Measurements from ENCODE around the gene FOSL1. TPM values are rescaled to one million over a fixed set of nuclear protein-coding genes. Genes with fewer than 3 reads are reported as not detected.

Gene FOSL1
- total and polyA plus RNA-seq, 2 of the 13 experiments (the other 11 are each of a cell fraction or from before 2014, with no cell fraction given), result 4.0 to 4.1 TPM

DNA sequence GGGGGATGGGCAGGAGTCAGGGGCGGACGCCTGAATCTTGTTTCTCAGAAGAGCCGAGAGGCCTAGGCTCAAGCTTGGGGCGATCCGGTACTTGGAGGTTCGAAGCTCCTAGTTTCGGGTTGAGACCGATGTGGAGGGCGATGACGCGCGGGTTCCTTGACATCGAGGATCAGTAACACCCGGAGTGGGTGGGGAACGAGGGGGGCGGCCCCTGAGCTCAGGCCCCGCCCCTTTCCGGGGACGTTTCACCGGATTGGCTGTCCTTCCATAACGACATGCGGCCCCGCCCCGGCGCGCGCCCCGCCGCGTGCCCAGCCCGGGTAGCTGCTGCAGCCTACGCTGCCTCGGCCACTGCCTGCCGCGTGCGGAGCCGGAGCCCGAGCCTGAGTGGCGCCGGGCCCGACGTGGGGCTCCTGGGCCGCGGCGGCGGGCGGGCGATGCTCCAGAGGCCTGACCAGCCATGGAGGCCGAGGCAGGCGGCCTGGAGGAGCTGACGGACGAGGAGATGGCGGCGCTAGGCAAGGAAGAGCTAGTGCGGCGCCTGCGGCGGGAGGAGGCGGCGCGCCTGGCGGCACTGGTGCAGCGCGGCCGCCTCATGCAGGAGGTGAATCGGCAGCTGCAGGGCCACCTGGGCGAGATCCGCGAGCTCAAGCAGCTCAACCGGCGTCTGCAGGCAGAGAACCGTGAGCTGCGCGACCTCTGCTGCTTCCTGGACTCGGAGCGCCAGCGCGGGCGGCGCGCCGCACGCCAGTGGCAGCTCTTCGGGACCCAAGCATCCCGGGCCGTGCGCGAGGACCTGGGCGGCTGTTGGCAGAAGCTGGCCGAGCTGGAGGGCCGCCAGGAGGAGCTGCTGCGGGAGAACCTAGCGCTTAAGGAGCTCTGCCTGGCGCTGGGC, 9.6 kb downstream of the FOSL1 start, which contains the start of gene CCDC85B (continued):
- TF ChIP-seq ZNF646 (CRISPR knock-in tag; IDR thresholded peaks at IDR 0.05) (no peak), PHF21A (CRISPR knock-in tag; IDR thresholded peaks at IDR 0.05) (peak; percentile 57; the same call in 1 of the 2 replicates), ZSCAN31 (CRISPR knock-in tag; IDR thresholded peaks at IDR 0.05; ENCODE audit: low read depth) (peak; percentile 96), MAFK (conservative IDR thresholded peaks at IDR 0.05 in 1 of 2, IDR thresholded peaks at IDR 0.05 in 1 of 2; ENCODE audit: low read length in 2 of 2) (no peak), ZNF180 (CRISPR knock-in tag; IDR thresholded peaks at IDR 0.05; ENCODE audit: borderline replicate concordance, low read depth) (no peak), ELF4 (CRISPR knock-in tag; IDR thresholded peaks at IDR 0.05; ENCODE audit: borderline replicate concordance) (peak; percentile 72; the same call in 1 of the 2 replicates), HNRNPK (IDR thresholded peaks at IDR 0.05; ENCODE audit: low read depth, low read length, poor library complexity, severe bottlenecking) (peak; percentile 59), ZNF660 (CRISPR knock-in tag; IDR thresholded peaks at IDR 0.05; ENCODE audit: borderline replicate concordance, low read depth) (no peak), KLF11 (CRISPR knock-in tag; IDR thresholded peaks at IDR 0.05) (no peak), ARID2 (CRISPR knock-in tag; IDR thresholded peaks at IDR 0.05; ENCODE audit: borderline replicate concordance) (peak; percentile 81; the same call in 1 of the 2 replicates), KAT2B (IDR thresholded peaks at IDR 0.05; ENCODE audit: borderline replicate concordance, low read depth, low read length) (no peak), KDM5A (IDR thresholded peaks at IDR 0.05; ENCODE audit: borderline replicate concordance, low read length) (peak; percentile 21; the same call in 1 of the 2 replicates), ZNF235 (CRISPR knock-in tag; IDR thresholded peaks at IDR 0.05; ENCODE audit: borderline replicate concordance) (0 out of 2 replicates have a peak, but pooled peaks have one; percentile 22), ZNF432 (CRISPR knock-in tag; IDR thresholded peaks at IDR 0.05; ENCODE audit: borderline replicate concordance) (no peak), FOXK2 (IDR thresholded peaks at IDR 0.05) (no peak), ZNF773 (CRISPR knock-in tag; IDR thresholded peaks at IDR 0.05; ENCODE audit: borderline replicate concordance) (peak; percentile 75; the same call in 1 of the 2 replicates), HDAC1 (CRISPR knock-in tag; IDR thresholded peaks at IDR 0.05) (peak; percentile 68; the same call in 1 of the 2 replicates), GFI1 (CRISPR knock-in tag; IDR thresholded peaks at IDR 0.05; ENCODE audit: borderline replicate concordance) (no peak), ZNF563 (CRISPR knock-in tag; IDR thresholded peaks at IDR 0.05) (peak; percentile 96), RBM22 (optimal IDR thresholded peaks at IDR 0.05; ENCODE audit: low read length) (no peak), FIP1L1 (IDR thresholded peaks at IDR 0.05; ENCODE audit: borderline replicate concordance, insufficient read depth, low read depth, low read length) (0 out of 2 replicates have a peak, but pooled peaks have one; percentile 22), ZBTB25 (CRISPR knock-in tag; IDR thresholded peaks at IDR 0.05) (no peak)
